UCSD-AML1 (cell line): Measurements from ENCODE around the gene WFIKKN2.

Experiments
- DNase-seq: peaks from one replicate; lab custom pipeline; 2025; ENCODE audit not compliant: unreplicated experiment; lab: John Stamatoyannopoulos, UW

The WFIKKN2 gene

DNA sequence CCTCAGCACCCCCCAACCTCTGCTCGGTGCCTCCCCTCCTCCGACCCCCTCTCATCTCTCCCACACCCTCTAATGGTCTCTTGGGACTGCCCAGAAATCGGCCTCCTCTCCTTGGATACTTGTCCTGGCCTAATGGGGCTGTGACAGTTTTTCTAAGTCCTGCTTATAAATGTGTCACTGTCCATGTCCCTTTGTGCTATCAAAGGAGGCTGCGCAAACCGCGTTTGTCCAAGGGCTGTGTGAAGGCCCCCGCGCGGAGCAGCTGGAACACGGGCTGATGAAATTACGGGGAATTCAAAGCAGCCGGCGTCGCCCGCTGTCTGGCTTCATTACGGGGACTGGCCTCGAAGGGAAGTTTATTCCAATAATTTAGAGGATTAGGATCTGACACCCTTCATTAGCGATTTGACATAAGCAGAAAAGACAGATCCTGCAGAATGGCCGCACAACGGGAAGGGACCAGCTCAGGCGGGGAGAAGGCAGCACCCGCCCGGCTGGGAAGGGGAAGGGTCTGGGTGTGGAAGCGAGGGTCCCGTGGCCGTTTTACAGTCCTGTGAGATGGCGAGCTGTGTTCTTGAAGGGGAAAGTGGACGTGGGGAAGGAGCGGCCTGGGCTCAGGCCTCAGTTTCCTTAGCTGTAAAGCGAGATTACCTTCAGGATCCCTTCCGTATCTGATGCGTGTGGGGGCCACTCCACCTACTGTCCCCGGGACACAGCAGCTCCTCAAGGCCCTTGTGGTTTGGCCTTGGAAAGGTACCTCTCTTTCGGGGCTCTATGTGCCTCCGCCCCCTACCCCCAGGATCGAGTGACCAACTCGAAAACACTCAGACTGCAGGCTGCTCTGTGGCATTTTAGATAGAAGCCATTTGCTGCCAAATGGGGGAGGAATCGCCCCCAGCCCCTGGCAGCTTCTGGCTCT is 1.6 kb upstream of the WFIKKN2 start:
- no peak for DNase-seq

DNA sequence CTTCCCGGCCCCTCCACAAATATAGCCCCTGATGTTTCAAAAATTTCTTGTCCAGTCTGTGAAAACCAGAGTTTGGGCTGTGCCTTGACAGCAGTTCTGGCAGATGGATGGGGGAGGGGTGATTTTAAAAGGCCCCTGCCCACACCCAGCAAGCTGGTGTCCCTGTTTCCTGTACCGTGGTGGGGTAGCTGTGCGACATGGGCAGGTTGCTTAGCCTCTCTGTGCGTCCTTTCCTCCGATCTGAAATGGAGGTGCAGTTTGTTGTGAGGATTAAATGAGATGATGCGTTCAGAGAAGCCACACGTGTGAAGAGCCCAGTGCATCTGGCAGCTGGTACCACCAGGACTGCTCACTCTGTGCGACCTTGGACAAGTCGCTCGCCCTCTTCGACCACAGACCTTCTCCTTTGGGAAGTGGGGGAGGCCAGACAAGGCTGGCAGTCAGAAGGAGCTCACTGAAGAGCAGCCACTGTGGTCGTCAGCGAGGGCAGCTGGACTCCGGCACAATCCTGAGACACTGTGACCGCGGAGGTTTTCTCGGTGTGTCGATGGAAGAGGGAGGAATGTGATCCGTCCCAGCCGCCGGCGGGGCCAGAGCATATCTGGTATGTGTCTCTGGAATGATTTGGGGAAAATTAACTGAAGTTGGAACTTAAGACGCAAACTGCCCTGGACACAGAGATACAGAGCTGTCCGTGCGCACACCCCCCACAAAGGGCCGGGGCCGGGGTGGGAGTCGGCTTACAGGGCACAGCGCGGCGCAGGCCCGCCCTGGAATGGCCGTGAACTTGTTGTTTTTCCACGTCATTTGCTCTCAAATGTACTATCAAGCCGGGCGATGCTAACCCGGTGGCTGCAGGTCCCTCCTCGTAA is 721 bp upstream of the WFIKKN2 start:
- DNase-seq: no peak

- DNase-seq: no peak
Observed at GRCh38 chr17:50836826-50837225, 1.4 kb downstream of the WFIKKN2 start.

DNA sequence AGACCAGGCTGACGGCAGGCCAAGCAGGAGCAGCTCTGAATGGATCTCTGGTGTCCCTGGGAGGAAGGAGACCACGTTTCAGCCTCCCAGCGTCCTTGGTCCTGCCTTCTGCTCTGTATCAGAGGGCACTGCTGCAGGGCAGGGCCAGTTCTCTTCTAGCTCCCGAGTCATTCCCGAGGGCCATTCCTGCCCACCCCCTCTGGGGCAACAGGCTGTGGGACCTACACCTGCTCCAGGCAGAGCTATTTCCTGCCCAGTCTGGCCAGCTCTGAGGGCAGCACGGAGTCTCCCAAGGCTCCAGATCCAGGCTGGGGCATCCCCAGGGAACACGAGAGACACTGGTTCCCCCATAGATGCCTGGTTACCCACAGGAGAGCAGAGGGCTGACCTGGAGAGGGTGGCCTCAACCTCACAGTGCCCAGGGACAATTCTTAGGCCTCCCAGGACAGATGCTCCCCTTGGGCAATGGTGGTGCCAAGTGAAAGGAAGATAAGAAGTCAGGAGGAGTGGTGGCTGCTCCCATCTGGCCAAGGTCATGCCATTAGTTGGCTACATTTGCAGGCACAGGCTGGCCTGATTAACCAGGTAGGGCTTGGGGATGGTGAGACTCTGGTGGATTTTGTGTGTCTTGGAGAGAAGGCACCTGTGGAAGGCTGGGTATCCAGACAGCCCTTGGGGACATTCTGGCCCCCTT is 2.0 kb downstream of the WFIKKN2 start:
- no peak for DNase-seq

DNA sequence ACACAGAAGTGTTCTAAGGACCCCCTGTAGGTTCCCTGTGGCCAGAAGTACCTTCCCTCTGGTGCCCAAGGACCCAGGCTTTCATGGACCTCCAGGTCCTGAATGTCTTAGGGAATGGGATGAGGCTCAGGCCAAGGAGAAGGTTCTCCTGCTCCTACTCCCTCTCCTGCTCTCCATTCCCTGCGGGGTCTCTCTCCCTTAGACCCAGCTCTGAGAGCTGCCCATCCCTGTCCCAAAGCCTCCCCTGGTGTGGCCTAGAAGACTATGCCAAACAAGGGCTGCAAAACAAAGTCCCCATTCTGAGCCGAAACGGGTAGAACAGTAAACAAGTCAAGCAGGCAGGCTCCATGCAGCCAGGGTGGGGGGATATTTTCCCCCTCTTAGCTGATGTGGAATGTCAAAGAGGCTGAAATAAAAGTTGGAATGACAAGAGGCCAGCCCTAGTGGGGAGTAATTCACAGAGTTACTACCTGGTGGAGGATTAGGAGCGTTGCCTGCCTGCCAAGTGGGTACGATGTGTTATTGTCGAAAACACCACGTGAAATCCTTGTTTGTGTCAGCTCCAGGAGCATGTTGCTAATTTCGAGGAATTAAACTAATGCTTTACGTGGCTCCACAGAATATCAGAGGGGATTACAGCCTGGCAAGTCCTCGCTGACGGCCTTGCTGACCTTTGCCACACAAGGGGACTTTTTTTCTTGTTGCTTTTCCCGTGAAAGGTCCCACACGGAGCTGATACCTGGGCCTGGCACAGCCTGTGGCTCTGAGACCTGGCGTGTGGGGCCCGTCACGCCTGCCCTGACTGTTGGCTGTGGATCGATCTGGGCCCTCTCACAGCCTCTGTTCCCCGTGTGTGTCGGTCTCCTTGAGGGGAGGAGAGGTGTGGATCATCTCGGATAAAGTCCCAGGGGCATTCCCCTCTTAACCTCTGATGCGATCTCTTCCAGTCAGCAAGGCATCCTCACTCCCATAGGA is 2.9 kb downstream of the WFIKKN2 start:
- DNase-seq: no peak

DNA sequence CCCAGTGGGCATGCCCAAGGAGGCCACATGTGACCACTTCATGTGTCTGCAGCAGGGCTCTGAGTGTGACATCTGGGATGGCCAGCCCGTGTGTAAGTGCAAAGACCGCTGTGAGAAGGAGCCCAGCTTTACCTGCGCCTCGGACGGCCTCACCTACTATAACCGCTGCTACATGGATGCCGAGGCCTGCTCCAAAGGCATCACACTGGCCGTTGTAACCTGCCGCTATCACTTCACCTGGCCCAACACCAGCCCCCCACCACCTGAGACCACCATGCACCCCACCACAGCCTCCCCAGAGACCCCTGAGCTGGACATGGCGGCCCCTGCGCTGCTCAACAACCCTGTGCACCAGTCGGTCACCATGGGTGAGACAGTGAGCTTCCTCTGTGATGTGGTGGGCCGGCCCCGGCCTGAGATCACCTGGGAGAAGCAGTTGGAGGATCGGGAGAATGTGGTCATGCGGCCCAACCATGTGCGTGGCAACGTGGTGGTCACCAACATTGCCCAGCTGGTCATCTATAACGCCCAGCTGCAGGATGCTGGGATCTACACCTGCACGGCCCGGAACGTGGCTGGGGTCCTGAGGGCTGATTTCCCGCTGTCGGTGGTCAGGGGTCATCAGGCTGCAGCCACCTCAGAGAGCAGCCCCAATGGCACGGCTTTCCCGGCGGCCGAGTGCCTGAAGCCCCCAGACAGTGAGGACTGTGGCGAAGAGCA is 4.4 kb downstream of the WFIKKN2 start:
- DNase-seq: no peak

DNA sequence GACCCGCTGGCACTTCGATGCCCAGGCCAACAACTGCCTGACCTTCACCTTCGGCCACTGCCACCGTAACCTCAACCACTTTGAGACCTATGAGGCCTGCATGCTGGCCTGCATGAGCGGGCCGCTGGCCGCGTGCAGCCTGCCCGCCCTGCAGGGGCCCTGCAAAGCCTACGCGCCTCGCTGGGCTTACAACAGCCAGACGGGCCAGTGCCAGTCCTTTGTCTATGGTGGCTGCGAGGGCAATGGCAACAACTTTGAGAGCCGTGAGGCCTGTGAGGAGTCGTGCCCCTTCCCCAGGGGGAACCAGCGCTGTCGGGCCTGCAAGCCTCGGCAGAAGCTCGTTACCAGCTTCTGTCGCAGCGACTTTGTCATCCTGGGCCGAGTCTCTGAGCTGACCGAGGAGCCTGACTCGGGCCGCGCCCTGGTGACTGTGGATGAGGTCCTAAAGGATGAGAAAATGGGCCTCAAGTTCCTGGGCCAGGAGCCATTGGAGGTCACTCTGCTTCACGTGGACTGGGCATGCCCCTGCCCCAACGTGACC is 5.0 kb downstream of the WFIKKN2 start:
- no peak for DNase-seq

DNA sequence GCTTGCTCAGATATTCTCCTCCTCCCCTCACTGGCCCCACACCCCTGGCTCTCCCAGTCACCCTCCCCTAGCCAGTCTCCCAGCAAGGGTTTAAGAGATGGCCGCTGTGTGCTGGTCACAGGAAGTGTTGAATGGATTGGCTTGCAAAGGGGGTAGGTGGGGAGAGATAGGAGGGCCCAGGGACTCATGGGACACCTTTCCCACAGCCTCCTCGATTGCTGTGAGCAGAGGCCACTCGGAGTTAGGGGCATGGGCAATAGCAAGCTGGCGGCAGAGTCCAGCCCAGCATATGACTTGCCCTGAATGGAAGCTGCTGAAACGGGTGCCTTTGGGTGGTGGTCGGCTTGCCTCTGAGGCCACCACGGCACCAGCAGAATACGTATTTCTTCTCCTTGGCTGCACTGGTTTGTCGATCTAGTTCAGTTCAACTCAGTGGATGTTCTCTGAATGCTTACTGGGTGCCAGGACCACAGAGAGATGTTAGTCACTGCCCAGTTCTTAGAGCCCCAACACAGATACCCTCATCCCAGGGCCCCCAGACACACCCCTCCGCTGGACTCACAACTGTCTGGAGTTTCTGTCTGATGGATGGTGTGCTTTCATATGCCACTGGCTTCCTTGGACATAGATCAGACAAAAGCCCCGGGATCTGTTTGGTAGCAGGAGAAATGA is 6.0 kb downstream of the WFIKKN2 start:
- DNase-seq: no peak

DNA sequence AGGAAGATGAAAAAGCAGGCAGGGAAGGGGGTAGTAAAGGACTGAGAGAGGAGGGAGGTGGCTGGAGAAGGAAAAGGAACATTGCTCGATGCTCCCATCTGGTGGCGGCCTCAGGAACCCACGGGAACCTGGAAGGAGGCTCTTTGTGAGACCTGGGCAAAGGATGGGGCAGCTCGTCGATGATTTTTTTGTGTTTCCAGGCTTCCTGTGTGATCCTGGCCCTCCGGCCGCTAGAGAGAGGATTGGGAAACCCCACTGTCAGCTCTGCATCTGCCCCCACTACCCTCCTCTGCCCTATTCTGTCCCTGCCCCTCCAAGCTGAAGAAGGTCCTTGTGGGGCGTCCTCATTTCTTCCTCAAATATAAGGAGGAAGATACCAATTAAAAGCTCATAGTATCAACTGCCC is 6.6 kb downstream of the WFIKKN2 start:
- peak; percentile 74 for DNase-seq

DNA sequence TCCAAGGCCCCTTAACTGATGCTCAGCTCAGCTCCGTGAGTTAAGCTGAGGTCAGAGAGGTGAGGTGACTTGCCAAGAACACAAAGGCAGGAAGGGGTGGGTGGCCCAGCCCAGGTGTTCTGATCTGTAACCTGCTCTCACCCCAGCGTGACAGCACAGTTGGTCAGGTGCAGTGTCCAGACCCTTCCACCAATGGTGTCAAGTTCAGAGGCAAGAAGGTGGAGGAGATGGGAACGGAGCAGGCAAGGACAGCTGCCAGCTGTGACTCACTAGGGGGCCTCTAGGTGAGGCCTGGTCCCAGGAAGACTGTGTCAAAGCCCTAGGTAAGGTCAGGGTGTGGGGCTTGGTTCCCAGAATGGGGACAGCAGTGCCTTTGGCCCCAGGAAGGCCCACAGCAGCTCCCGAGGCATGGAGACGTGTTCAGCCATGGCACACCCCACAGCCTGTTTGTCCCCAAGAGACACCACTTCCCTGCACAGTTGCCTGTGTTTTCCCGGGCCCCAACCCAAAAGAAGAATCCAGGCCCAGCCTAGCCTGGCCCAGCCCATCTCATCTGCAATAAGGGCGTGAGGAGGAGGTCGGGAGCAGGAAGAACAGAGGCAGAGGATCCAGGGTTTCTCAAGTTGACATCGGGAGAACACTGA is 7.2 kb downstream of the WFIKKN2 start:
- no peak for DNase-seq

GRCh38 chr17:50843150-50843905 is 7.9 kb downstream of the WFIKKN2 start:
- no peak for DNase-seq

DNA sequence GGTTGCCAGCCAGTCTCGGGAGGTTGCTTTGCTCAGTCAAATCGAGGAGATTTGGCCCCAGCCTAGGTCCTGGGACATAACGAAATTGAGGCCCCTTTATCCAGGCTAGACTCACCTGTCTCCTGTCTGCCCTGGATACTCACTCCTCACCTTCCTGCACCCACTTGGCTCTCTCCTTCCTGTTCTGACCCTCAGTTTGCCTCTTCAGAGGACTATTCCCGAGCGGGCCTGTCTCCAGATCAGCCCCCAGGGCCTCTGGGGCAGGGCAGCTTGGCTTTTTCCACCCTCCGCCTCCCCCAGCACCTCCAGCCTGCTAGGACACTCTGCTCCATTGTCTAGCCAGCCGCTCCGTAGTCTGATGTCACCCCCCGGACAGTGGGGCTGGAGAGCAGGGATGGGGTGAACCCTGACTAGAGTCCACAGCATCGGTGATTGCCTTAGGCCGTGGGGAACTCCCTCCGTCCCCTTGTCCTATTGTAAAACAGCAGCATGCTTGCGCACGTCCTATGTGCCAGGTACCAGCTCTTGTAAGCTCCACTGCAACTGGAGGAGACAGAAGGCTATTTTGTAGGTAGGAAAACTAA is 8.8 kb downstream of the WFIKKN2 start:
- DNase-seq: no peak

- DNase-seq: no peak
Observed at GRCh38 chr17:50845240-50846147, 10.1 kb downstream of the WFIKKN2 start.

- no peak for DNase-seq
Observed at GRCh38 chr17:50847566-50847965, 12.2 kb downstream of the WFIKKN2 start.

- DNase-seq: no peak
Observed at GRCh38 chr17:50848039-50848438, 12.7 kb downstream of the WFIKKN2 start.

DNA sequence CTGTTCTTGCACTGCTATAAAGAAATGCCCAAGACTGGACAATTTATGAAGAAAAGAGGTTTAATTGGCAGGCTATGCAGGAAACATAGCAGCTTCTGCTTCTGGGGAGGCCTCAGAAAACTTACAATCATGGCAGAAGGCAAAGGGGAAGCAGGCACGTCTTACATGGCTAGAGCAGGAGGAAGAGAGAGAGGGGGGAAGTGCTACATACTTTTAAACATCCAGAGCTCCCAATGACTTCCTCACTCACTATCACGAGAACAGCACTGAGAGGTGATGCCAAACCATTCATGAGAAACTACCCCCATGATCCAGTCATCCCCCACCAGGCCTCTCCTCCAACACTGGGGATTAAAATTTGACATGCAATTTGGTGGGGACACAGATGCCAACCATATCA is 13.3 kb downstream of the WFIKKN2 start:
- DNase-seq: no peak
